Measurements from ENCODE around the gene BDNF. TPM values are rescaled to one million over a fixed set of nuclear protein-coding genes. Genes with fewer than 3 reads are reported as not detected.
A peak's percentile ranks its signal among the peaks of the same experiment; 100 is the strongest.

BDNF gene
- total and polyA plus RNA-seq, 4 donors, result 0.38 to 1.6 (median 1.4) TPM

- Histone ChIP-seq H3K9ac (ENCODE audit: insufficient read depth in 1 of 2, low read length in 2 of 2) (no peak overlapping the region), H3K9me3 (ENCODE audit: control insufficient read depth in 4 of 4, insufficient read depth in 3 of 4, low read length in 3 of 4) (peaks cover 0 to 17% (median 0%) of the 10 kb centered on the region in 4 donors), H3K27ac (ENCODE audit: low read depth in 1 of 2, low read length in 1 of 2) (no peak overlapping the region), H3K4me3 (no peak overlapping the region), H3K36me3 (ENCODE audit: control insufficient read depth in 4 of 4, insufficient read depth in 4 of 4, low read length in 4 of 4) (no peaks in the 10 kb centered on the region), H3K27me3 (ENCODE audit: control insufficient read depth in 3 of 3, insufficient read depth in 3 of 3, low read length in 2 of 3) (peaks cover 16 to 95% (median 59%) of the 10 kb centered on the region in 3 donors), H3K4me1 (ENCODE audit: control insufficient read depth in 5 of 5, insufficient read depth in 5 of 5, low read length in 5 of 5) (peaks cover 0 to 19% (median 0%) of the 10 kb centered on the region in 5 donors)
- WGBS, 2 donors, result 7 to 11% methylated on average over 15 of the region's 16 CpGs
- DNase-seq (no peak), ATAC-seq (ENCODE audit: insufficient read depth, low FRiP score) (no peak)
- TF ChIP-seq, protein P1, sequence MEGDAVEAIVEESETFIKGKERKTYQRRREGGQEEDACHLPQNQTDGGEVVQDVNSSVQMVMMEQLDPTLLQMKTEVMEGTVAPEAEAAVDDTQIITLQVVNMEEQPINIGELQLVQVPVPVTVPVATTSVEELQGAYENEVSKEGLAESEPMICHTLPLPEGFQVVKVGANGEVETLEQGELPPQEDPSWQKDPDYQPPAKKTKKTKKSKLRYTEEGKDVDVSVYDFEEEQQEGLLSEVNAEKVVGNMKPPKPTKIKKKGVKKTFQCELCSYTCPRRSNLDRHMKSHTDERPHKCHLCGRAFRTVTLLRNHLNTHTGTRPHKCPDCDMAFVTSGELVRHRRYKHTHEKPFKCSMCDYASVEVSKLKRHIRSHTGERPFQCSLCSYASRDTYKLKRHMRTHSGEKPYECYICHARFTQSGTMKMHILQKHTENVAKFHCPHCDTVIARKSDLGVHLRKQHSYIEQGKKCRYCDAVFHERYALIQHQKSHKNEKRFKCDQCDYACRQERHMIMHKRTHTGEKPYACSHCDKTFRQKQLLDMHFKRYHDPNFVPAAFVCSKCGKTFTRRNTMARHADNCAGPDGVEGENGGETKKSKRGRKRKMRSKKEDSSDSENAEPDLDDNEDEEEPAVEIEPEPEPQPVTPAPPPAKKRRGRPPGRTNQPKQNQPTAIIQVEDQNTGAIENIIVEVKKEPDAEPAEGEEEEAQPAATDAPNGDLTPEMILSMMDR (IDR thresholded peaks at IDR 0.05; ENCODE audit: control extremely low read depth, extremely low read depth), result no peak
Measured at GRCh38 chr11:27719546-27719925, 19.3 kb upstream of the BDNF start.

DNA sequence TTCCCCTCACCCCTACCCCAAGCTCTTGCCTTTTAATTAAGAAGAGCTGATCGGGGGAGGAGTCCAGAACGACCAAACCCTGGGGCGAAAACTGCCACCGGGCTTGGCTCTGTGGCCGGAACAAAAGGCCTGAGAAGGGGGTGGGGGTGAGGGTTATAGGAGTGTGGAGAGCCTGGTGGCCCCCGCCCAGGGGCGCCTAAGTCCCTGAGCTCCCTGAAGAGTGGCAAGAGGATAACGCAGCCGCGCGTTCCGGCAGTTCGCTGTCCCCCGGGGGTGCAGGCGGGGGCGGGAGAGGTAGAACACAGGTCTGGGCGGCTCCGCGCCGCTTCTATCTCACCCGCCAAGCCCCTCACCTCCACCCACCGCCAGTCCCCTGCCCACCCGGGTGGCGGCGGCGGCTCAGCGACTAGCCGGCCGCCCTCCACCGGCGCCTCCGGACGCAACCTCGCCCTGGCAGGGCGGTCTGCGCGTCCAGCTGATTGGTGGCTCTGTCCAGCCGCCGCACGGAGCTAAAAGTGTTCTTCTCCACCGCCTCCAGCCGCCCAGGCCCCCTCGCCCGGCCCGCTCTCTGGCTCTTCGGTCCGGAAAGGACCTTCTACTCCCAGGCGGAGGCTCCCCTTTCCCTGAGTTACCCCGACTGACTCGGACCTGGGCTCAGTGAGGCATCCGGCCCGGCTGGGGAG is 18.7 kb upstream of the BDNF start:
- ATAC-seq (ENCODE audit: insufficient read depth, low FRiP score), result no peak
- H3K4me3 ChIP-seq, result no peak overlapping the region
- H3K36me3 ChIP-seq (ENCODE audit: control insufficient read depth in 4 of 4, insufficient read depth in 4 of 4, low read length in 4 of 4), result no peaks in the 10 kb centered on the region
- WGBS, 2 donors, result 2 to 4% methylated on average over 40 to 52 of the region's 52 CpGs
- TF ChIP-seq, protein P1 (IDR thresholded peaks at IDR 0.05; ENCODE audit: control extremely low read depth, extremely low read depth), result no peak
- H3K27ac ChIP-seq (ENCODE audit: low read depth in 1 of 2, low read length in 1 of 2), result no peak overlapping the region
- H3K9ac ChIP-seq (ENCODE audit: insufficient read depth in 1 of 2, low read length in 2 of 2), result no peak overlapping the region
- peaks cover 0 to 19% (median 0%) of the 10 kb centered on the region in 5 donors for H3K4me1 ChIP-seq (ENCODE audit: control insufficient read depth in 5 of 5, insufficient read depth in 5 of 5, low read length in 5 of 5)
- H3K27me3 ChIP-seq (ENCODE audit: control insufficient read depth in 3 of 3, insufficient read depth in 3 of 3, low read length in 2 of 3), result peaks cover 16 to 94% (median 54%) of the 10 kb centered on the region in 3 donors
- peak; percentile 33 to 41 (median 38) for DNase-seq
- H3K9me3 ChIP-seq (ENCODE audit: control insufficient read depth in 4 of 4, insufficient read depth in 3 of 4, low read length in 3 of 4), result peaks cover 0 to 17% (median 0%) of the 10 kb centered on the region in 4 donors

DNA sequence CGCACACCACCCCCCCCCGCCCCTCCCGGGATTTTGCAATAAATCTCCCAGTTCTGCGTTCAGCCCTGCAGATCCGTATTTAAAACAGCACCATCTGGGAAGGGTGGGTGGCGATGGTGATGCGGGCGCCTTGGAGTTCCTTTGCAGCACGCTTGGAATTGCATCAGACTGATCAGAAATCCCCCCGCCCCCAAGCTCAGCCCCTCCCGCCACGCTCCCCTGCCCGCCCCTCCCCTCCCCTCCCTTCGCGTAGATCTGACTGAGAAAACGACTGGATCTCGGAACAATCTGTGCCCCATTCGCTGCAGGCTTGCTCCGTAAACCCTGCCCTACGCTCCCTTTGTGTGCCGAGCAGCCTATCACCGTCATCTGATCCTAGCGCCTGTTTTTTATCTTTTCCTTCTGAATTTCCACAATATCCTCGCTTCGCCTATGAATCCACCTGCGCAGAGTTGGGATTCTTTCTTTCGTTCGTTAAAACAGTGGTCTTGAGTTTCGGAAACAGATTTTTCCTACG is 18.1 kb upstream of the BDNF start:
- TF ChIP-seq, protein P1 (IDR thresholded peaks at IDR 0.05; ENCODE audit: control extremely low read depth, extremely low read depth), result no peak
- peaks cover 0 to 19% (median 0%) of the 10 kb centered on the region in 5 donors for H3K4me1 ChIP-seq (ENCODE audit: control insufficient read depth in 5 of 5, insufficient read depth in 5 of 5, low read length in 5 of 5)
- no peak overlapping the region for H3K4me3 ChIP-seq
- H3K27me3 ChIP-seq (ENCODE audit: control insufficient read depth in 3 of 3, insufficient read depth in 3 of 3, low read length in 2 of 3), result peaks cover 10 to 91% (median 48%) of the 10 kb centered on the region in 3 donors
- H3K9ac ChIP-seq (ENCODE audit: insufficient read depth in 1 of 2, low read length in 2 of 2), result no peak overlapping the region
- no peak overlapping the region for H3K27ac ChIP-seq (ENCODE audit: low read depth in 1 of 2, low read length in 1 of 2)
- DNase-seq (peak in 1 of 3 donors; percentile 13), ATAC-seq (ENCODE audit: insufficient read depth, low FRiP score) (no peak)
- WGBS, 2 donors, result 3 to 4% methylated on average over 26 to 30 of the region's 30 CpGs
- peaks cover 0 to 17% (median 0%) of the 10 kb centered on the region in 4 donors for H3K9me3 ChIP-seq (ENCODE audit: control insufficient read depth in 4 of 4, insufficient read depth in 3 of 4, low read length in 3 of 4)
- no peaks in the 10 kb centered on the region for H3K36me3 ChIP-seq (ENCODE audit: control insufficient read depth in 4 of 4, insufficient read depth in 4 of 4, low read length in 4 of 4)
